GM21515 (cell line): ENCODE measurements around the gene TERF2IP.

Experiments used
- ATAC-seq: cut with Tn5 transposase; IDR thresholded peaks from one replicate; pipeline ENCODE4 v1.9.1; 2021; ENCODE audit not compliant: unreplicated experiment

Gene TERF2IP, protein sequence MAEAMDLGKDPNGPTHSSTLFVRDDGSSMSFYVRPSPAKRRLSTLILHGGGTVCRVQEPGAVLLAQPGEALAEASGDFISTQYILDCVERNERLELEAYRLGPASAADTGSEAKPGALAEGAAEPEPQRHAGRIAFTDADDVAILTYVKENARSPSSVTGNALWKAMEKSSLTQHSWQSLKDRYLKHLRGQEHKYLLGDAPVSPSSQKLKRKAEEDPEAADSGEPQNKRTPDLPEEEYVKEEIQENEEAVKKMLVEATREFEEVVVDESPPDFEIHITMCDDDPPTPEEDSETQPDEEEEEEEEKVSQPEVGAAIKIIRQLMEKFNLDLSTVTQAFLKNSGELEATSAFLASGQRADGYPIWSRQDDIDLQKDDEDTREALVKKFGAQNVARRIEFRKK

DNA sequence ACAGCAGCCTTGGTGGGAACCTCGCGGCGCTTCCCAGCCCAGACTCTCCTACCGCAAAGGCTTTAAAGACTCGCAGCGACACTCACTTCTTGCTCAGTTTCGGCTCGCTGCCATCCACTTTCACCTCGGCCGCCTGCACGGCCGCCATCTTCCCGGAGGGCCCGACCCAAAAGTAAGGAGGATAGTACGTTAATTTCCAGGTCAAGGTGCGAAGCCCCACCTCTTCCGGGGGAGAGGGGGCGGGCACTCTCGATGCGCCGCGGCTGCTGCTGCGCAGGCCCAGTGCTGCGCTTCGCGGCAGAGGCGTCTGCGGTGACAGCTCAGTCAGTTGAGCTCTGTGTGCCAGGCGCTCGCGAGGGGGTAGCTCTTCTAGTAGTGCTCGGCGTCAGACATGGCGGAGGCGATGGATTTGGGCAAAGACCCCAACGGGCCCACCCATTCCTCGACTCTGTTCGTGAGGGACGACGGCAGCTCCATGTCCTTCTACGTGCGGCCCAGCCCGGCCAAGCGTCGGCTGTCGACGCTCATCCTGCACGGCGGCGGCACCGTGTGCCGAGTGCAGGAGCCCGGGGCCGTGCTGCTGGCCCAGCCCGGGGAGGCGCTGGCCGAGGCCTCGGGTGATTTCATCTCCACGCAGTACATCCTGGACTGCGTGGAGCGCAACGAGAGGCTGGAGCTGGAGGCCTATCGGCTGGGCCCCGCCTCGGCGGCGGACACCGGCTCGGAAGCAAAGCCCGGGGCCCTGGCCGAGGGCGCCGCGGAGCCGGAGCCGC is at the start of gene TERF2IP, which contains the start of gene KARS1:
TERF2IP (plus strand) TSS at position 282 of the 773 bp plus-strand sequence; CDS start at position 392, 110 bp downstream.
KARS1 (minus strand) TSS at position 174 of the 773 bp plus-strand sequence; CDS start at position 148, 26 bp downstream.
- peak; percentile 84 for ATAC-seq

DNA sequence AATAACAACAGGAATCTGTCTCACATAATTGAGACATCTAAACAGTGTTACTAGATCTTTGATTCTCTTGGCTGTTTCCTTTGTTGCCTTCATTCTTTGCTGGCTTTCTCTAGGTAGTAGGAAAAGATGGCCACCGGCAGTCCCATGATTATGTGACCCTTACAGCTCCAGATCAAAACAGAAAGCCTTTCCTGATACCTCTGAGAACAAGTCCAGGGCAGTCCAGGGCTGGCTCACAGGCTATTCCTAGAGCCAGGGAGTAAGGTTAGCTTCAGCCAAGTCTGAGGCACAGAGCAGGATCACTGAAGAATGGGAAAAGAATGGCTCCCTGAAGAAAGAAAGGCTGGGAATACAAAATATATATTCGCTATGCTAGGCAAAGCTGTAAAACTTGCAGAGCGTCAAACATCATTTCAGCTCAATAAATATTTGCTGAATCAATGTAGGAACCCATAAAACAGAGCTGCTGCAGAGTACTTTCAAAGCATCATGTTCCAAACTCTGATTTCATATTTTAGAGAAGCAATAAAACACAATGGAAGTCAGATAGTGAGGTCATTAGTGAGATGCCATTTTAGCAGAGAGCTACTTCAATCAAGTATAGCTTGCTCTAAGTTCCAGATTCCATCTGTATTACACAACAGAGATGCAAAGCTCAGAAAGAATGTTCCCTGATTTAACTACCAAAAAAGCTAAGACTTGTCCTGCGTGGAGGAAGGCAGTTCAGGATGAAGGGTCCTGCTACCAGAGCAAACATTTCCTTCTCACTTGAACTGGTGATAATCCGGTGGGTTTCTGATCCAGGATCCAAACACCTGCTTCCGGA is 47.9 kb upstream of the TERF2IP start:
- no peak for ATAC-seq

DNA sequence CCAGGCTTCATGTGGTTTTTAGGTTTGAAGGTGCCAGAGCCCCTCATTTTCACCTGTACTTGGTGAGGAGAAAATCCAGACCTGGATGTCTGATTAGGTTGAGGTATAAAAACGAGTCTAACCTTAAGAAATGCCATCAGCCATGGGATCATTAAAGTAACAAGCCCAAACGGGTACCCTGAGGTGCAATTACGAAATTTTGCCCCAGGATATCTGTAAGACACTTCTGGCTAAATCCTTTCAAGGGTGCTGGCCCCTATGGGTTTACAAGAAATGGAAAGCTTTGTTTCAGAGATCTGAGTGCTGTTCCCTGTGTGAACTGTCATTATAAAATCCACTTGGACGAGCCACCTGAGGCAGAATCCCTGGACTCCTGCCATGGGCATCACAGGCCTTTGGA is 44.3 kb upstream of the TERF2IP start:
- ATAC-seq, result no peak

DNA sequence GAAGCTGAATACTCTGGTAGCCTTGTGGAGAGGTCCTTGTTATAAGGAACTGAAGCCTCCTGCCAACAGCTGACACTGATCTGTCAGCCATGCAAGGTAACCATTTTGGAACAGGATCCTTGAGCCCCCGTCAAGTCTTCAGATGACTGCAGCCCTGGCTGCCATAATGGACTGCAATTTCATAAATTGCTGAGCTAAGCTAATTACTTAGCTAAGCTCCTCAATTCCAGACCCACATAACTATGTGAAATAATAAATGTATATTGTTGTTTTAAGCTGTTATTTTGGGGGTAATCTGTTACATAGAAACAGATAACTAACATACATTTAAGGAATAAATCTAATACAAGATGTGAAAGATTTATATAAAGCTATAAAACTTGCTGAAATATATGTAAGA is 41.1 kb upstream of the TERF2IP start:
- no peak for ATAC-seq

DNA sequence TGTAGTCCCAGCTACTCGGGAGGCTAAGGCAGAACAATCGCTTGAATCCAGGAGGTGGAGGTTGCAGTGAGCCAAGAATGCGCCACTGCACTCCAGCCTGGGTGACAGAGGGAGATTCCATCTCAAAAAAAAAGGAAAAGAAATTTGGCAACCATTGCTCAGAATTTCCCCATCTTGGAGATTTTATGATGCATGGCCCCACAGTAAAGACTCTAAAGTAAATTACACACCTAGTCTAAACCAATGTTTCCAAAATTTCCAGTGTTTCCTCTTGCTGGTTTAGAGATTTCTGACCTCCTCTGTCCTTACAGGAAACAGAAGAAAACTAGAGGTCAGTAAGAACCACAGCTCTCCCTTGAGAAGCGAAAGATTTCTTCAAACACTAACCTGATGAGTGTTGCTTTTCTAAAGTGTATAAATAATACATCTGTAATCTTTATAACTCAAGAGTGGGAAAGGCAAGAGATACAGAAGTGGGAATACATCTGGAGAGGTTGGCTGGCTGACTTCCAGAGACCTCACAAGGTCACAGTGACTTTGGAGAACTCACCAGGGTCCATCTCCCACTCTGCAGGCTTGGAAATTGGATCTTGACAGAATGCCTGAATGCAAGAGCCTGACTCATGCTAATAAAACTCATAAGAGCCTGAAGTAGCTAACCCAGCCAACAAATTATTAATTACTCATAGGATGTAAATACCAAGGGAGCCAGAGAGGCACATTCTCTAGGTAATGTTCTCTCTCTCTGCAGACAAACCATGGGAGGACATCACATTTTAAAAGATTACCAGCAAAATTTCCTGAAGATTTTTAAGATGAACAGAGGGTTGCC is 33.3 kb upstream of the TERF2IP start:
- no peak for ATAC-seq

DNA sequence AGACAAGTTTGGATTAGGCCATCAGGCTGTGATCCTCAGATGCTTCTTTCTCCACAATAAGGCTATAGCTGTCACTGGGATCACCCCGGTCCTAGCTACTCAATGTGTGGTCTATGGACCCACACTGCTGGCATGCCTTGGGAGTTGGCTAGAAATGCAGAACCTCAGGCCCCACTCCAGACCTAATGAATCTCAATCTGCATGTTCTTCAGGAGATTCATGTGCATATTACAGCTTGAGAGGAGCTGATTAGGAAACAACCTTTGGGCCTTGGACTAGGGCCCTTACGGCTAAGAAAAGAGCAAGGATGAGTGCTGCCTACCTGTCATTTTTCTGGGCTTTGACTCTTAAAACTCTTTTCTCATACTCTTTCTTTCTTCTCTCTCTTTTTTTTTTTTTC is 32.0 kb upstream of the TERF2IP start:
- ATAC-seq, result no peak

DNA sequence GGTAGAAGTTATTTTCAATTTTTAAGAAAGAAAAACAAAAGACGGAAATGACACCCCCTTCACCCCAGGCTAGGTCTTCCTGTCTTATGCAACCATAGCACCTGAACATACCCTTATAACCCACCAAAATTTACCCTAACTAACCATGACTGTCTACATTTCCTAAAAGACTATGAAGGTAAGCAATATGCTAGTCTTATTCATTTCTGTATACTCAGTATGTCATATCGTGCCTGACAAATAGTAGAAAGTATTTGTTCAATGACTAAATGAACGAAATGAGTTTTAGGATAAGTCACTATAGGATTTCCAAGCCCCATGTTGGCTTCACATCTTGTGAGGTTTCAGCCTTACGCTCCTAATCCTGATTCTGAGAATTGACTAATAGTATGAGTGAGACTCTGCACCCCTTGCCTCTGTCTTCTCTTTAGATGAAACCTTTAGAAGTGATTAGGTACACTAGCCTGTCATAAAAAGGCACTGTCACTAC is 31.0 kb upstream of the TERF2IP start:
- ATAC-seq, result no peak

DNA sequence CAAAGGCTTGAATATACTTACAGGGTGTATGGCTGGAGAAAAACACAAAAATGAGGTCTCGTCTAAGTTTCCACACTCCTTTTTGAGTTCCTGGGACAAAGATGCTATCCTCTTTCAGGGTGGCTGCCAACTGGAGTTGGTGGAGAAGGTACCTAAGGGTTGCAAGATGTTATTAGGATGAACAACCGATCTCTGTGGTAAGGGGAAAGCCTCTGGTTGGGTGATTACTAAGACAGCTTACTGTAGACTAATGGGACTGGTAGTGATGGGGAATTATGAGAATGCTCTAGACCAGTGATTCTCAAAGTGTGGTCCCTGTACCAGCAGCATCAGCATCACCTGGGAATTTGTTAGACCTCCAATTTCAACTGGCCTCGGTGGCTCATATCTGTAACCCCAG is 30.5 kb upstream of the TERF2IP start:
- no peak for ATAC-seq

DNA sequence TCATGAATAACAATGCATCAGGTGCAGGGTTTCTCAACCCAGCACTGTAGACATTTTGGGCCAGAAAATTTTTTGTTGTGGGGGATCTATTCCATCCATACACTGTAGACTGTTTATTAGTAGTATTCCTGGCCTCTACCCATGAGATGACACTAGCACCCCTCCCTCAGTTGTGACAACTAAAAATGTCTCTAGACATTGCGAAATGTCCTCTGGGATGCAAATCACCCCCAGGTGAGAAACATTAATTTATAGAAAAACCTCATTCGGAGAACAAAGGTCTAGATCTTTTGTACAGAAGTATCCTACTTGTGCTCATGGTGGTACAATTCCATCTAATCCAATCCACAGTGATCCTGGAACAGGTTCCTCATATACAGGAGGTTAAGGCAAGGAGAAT is 28.8 kb upstream of the TERF2IP start:
- ATAC-seq, result no peak

DNA sequence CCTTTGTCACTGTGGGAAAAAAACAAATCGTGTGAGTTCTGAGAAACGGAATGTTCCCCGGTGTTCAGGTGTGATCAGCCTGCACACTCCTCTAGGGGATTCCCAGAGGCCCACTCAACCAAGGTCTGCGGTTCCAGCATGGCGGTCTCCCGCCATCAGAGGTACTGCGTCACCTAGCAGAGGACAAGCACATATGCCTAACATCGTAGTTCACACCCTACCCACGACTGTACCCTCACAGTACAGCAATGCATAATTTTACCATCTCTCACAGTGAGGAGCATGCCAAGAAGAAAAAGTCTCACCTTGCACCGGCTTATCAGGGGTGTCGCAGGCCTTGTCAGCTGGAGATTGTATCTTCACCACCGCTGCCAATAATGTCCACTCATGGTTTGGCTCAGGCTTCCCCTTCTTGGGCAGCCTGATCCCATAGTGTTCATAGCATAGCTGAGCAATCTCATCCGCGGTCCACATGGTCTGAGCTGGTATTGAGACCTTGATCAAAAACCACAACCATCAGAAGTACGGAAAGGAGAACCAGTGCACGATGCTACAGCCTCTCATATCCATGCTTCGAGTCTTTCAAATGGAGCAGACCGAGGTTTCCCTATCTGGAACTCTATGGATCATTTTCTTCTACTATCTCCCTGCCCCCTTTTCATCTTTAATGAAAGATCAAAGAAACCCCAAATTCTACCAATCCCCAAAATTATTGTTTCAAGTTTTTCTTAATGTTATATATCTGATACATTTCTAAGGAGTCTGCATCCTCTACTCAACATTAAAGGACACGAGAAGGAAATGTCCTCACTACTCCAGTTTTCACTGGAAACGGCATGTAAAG is 27.0 kb upstream of the TERF2IP start:
- ATAC-seq, result no peak

DNA sequence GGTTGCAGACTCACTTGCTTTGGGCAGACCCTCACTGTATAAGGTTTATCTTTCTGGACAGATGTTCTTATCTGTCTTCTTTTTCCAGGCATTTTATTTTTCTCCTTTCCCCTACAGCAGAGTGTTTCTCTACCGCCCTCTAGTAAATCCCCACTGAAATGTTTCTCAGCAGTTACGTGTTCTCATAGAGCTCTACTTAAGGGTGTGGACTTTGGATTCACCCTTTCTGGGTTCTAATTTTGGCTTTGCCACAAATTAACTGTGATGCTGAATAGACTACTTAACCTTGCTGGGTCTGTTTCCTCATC is 26.4 kb upstream of the TERF2IP start:
- no peak for ATAC-seq

DNA sequence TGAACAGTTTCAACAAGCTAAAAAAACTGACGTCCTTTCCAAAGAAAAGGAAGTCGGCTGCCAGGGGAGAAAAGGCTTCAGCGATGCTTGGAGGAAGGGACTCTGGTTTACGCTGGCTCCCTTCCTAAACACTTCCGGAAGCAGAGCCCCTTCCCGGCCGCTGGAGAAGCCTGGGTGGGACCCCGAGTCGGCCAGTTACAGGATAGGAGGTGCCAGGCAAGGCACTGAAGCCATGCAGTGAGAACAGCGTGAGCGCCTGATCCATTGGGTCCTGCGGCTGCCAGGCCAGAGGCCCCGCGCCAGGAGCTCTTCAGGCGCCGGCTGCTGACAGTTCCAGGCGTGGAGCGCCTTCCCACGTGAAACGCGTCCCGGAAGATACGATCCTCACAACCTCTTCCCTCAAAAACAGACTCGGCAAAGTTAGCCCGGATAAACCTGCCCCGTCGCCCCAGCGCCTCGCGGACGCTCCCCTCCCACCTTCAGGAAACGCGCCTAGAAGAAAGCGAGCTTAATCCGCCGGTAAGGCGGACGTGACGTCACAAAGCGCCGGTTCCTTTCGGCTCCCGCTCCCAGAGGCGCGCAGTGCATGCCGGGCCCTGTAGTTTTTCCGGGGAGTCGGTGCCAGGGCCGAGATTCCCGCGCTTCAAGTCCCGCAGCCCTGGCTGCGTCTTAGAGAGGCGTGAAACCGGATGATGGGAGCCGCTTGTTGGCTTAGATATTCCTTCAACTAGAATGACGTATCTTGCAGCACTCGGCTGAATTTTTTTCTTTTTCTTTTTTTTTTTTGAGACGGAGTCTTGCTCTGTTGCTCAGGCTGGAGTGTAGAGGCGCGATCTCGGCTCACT is 24.6 kb upstream of the TERF2IP start, which contains the start of gene ADAT1:
ADAT1 (minus strand) TSS at position 521 of the 845 bp plus-strand sequence. CDS start 2,482 bp downstream, outside the sequence.
- ATAC-seq, result peak; percentile 89

DNA sequence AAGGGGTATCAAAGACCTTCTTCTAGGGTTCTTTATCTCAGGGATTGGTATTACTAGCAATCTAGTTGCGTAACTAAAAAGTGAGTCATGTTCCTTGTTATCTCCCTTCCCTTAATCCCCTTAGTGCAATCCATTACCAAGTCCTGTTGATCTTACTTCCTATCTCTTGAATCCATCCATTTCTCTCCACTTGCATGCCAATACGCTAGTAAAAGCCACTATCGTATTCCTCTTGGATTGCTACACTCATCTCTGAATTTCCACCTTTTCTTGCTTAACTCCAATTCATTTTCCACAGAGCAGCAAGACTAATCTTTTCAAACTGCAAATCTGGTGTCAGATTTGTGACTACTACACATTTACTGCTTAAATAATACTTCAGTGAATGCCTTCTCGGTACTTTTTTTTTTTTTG is 22.6 kb upstream of the TERF2IP start:
- ATAC-seq, result no peak

DNA sequence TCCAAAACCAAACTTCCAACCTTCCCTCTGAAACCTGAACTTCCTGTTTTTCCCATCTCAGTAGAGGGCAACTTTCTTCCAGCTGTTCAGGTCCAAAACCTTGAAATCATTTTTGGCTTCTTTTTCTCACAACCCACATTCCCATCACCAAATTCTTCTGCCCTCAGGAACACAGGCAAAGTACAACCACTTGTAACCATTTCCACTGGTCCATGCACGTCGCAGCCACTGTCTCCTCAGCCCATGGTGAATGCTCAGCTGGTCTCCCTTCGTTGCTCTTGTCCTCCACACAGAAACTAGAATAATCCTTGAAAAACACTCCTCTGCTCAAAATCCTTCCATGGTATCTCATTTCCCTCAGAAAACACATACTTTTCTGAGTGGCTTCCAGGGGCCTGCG is 20.8 kb upstream of the TERF2IP start:
- ATAC-seq, result no peak

DNA sequence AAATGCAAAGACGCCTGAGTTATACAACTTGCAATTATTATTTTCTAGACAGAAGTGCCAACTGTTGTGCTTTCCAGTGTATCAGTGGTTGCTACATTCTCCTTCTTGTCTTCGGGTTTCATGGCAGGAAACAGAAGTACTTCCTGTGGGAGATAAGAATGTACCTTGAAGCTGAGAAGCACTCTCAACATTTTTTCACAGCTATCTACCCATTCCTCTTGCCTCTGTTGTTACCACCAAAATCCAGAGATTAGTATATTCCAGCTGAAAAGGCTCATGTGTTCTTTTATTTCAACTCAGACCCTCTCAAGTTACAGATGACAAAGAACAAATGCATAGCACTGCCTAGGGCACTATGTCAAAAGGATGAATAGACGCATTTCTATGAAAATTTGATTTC is 19.7 kb upstream of the TERF2IP start:
- no peak for ATAC-seq

DNA sequence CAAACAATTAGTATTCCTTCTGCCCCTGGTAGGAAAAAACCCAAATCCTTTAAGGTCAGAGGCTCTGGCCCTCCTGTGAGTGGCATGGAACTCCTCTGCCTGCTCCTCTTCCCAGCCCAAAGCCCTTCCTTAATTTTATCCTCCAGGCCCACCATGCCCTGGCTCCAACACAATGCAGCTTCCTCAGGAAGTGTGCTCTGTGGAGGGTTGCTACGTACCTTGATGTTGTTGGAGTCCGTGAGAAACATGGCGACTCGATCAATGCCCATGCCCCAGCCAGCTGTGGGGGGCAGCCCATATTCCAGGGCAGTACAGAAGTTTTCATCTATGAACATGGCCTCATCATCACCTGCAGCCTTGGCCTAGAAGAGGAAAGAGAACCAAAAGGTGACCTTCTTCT is 19.2 kb upstream of the TERF2IP start:
- no peak for ATAC-seq

DNA sequence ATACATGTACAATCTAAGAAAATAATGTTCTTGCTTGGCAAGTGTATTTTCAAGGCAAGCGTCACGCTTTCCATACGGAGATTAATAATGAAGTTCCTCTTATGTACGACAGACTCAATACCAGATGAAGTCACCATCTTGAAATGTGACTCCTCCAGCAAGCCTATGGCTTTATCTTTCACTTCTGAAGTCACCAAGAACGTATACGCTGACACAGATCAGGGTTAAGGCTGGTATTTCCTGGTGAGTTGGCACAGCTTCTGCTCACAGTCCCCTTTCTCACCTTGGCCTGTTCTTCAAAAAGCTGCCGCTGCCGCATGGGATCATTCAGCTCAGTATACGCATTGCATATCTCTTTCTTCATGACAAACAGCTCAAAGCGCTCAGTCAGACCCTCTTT is 18.4 kb upstream of the TERF2IP start:
- ATAC-seq, result no peak

DNA sequence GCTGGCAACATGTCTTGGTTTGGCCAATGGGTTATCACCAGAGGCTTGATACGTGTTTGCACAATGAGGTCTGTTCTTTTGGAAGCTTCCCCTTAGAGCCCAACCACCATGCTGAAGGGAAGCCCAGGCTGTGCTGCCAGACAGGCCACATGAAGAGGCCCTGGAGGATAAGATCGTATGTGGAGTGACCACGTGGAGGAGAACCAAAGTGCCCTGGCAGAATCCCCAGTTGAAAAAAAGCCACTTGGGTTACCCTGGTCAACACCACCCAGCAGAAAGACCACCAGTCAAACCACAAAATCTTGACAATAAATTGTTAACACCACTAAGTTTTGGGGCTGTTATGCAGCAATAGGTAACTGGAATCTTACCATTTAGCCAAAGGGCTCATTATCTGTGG is 17.5 kb upstream of the TERF2IP start:
- no peak for ATAC-seq
